GM18951 (cell line): ENCODE measurements around the gene SFTPA1.
"Not testable (repeated sequence)": the region's sequence is repeated elsewhere in the genome, so short reads cannot be mapped to it uniquely, and the experiment has no call there.

Source experiments
- POLR2A ChIP-seq: IDR thresholded peaks from 4 replicates; pipeline ENCODE4 v1.6.1; 2011; ENCODE audit warnings: mild to moderate bottlenecking; ENCODE audit not compliant: insufficient read length, insufficient read depth; ENCODE audit errors: extremely low read depth
- in situ Hi-C: fragments of 300-500 bp; cut with MboI; formaldehyde crosslinking; loops from one replicate; pipeline ENCODE4 v1.12.0; 2022; ENCODE audit warnings: low sequenced_read_pairs, mixed read lengths, inconsistent platforms; ENCODE audit not compliant: unreplicated experiment

Gene SFTPA1

DNA sequence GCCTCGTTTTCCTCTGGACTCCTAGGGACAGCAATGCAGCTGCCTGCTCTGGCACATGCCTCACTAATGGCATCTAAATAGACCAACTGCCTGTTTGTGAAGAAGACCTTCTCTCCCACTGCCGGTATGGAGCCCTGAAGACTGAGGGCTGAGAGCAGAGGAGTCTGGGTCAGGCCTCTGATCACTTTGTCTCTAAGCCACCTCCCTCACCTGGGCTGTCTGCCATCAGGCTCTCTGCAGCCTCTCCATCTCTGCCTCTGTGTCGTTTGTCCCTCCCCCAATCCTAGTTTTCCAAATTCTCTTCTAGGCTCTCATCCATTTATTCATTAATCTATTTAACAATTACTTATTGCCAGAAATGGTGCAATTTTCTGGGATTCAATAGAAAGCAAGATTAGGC is 15.2 kb upstream of the SFTPA1 start:
- in situ Hi-C loops, result no loop called here
- no peak for TF ChIP-seq POLR2A

DNA sequence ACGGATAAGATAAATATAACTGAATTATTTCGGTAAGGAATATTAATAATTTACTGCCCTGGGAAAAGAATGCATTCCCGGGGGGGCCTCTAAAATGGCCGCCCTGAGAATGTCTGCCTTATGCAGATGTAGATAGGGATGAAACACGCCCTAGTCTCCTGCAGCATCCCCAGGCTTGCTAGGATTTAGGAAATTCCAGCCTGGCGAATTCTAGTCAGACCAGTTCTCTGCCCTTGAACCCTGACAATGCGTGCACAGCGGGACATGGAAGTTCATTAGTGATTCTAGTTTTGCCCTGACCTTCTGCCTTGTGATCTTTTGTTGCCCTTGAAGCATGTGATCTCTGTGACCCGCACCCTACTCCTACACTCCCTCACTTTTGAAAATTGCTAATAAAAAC is 11.1 kb upstream of the SFTPA1 start:
- in situ Hi-C loops, result not testable (repeated sequence)

DNA sequence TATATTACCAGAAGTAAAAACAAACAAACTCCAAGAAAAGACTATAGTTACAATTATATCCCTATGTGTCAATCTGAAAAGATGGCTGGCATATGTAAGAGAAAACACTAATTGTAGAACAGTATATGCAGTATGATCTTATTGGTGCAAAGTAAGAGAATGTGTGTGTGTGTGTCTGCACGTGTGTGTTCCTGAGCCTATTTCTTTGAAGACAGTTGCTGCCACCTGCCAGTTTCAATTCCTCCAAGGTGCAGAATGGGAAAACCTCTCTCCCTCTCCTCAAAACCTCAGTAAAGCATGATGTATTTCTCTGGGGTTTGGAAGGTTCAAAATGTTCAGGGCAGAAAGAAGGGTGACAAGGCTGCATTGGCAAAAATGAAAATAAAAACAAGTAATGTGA is 8.8 kb upstream of the SFTPA1 start:
- in situ Hi-C loops, result no loop called here

DNA sequence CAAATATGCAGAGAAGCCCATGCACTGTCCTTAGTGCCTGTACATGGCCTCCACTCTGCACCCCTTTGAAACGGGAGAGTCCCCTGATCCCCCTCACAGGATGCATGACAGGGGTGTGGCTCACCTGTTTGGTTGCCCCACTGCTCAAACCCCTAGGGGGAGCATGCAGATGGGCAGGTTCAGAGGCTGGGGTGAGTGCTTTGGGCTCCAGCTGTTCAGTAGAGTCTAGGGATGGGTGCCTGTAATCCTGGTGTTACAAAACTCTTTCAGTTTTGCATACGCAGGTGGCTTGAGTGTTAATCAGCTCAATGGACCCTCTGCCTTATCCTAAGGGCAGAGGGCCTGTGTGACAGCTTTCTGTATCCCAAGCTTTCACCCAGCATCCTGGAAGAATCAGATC is 7.8 kb upstream of the SFTPA1 start:
- in situ Hi-C loops, result no loop called here
- no peak for TF ChIP-seq POLR2A

More for the DNA sequence above, 8.8 kb upstream of the SFTPA1 start:
- TF ChIP-seq POLR2A, result no peak

DNA sequence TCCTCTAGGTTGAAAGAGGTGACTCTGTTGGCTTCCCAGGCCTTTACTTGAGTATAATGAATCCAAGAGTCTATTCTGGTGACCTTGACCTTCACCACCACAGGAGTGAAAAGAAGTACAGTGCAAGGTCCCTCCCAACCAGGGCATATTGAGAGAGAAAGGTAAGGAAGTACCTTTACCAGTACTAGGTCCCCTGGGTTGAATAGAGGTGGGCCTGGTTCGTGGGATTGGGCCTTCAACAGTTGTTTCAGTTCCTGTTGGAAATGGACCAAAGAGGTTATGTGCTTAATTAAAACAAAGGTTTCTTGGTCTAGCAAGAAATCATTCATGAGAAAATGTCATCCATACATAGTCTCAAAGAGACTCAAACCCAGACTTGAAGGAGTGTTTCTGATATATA is 6.4 kb upstream of the SFTPA1 start:
- in situ Hi-C loops, result no loop called here
- TF ChIP-seq POLR2A, result no peak

DNA sequence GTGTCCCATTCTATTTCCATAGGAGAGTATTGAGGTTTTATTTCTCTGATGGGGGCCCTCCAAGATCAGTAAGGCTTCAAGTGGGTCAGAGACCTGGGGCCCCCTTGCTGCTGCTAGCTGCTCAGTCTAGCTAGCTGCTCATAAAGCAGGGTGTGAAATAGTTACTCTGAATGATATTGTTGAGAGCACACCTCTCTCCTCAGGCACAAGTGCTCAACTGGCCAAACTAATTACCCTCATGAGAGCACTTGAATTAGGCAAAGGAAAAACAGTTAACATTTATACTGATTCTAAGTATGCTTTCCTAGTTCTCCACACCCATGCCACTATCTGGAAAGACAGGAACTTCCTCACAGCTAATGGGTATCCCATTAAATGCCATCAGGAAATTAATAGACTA is 5.4 kb upstream of the SFTPA1 start:
- TF ChIP-seq POLR2A, result no peak
- in situ Hi-C loops, result no loop called here

DNA sequence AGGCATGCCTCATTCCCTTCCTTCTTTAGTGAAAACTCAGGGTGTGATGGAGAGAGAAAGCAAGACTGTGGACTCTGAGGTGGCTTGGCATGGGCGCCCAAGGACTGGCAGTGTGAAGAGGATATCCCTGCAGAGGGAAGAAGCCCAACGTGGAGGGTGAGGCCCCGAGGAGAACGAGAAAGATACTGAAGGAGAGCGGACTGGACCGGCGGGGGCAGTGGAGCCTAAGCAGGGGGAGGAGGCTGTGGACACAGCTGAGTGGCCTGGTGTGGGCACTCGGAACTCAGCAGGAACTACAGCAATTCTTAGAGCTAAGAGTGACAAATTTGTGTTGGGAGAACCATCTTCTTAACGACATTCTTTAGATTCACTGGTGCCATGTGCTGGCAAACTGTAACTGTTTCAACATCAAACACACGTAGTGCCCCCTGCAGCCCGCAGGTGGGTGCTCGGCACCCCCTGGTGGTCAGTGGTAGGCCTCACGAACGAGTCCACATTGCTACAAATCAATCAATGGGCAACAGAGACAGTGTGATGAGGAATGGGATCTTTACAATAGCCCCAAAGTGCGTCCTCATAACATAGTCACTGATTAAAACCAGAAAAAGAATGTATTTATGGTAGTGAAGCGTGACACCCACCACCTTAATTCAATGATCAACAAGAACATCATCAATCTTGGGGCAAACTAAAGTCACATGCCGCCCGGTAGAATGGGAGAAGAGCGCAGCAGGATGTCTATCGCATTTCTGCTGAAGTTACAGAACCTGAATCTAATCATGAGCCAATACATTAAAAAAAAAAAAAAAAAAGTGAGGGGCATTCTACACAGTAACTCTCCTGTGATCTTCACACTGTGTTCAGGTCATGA is 2.0 kb upstream of the SFTPA1 start:
- in situ Hi-C loops, result no loop called here
- TF ChIP-seq POLR2A, result no peak

DNA sequence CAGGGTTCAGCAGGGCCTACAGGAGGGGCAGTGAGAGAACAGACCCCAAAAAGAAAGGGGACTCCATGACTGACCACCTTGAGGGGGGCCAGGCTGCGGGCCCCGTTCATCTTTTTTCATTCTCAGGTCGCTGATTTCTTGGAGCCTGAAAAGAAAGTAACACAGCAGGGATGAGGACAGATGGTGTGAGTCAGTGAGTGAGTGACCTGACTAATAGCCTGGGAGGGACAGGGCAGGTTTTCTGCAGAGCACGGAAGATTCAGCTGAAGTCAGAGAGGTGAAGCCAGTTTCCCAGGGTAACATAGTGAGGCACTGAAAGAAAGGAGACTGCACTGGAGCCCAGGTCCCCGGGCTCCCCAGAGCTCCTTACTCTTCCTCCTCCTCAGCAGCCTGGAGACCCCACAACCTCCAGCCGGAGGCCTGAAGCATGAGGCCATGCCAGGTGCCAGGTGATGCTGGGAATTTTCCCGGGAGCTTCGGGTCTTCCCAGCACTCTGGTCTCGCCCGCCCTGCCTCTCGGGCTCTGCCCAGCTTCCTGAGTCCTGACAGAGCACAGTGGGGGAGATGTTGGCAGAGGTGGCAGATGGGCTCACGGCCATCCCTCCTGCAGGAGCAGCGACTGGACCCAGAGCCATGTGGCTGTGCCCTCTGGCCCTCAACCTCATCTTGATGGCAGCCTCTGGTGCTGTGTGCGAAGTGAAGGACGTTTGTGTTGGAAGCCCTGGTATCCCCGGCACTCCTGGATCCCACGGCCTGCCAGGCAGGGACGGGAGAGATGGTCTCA is 646 bp downstream of the SFTPA1 start:
- in situ Hi-C loops, result not testable (repeated sequence)

DNA sequence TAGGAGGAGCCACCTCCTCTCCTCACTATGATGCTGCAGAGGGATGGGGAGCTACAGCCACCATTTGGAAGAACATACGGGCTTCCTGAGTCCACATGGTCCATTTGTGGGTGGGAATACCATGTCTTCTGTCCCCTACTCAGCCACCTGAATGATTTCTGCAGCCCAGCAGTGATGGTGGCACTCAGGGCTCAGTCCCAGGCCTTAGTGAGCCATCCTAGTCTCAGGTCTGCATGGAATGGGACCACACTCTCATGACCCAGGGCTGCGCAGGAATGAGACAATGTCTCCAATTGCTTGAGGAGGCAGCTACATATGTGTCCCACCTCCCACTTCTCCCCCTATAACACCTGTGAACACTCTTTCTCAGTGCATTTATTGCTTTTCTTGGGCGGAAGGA is 4.8 kb downstream of the SFTPA1 start:
- in situ Hi-C loops, result no loop called here
- no peak for TF ChIP-seq POLR2A

DNA sequence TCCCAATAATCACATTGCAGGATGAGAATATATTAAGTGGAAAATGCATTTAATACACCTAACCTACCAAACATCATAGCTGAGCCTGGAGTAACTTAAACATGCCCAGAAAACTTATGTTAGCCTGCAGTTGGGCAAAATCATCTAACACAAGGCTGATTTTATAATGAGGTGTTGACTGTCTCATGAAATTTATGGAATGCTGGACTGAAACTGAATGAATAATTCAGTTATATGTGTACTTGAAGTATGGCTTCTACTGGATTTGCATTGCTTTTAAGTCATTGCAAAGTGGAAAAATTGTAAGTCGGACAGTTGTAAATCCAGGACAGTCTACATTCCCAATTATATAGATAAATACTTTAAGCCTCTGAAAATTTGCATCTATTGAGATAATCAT is 5.4 kb downstream of the SFTPA1 start:
- in situ Hi-C loops, result no loop called here
- TF ChIP-seq POLR2A, result no peak

DNA sequence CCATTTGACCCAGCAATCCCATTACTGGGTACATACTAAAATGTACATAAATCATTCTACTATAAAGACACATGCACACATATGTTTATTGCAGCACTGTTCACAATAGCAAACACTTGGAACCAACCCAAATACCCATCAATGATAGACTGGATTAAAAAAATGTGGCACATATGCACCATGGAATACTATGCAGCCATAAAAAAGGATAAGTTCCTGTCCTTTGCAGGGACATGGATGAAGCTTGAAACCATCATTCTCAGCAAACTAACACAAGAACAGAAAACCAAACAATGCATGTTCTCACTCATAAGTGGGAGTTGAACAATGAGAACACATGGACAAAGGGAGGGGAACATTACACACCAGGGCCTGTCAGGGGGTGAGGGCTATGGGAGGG is 12.9 kb downstream of the SFTPA1 start:
- in situ Hi-C loops, result not testable (repeated sequence)

DNA sequence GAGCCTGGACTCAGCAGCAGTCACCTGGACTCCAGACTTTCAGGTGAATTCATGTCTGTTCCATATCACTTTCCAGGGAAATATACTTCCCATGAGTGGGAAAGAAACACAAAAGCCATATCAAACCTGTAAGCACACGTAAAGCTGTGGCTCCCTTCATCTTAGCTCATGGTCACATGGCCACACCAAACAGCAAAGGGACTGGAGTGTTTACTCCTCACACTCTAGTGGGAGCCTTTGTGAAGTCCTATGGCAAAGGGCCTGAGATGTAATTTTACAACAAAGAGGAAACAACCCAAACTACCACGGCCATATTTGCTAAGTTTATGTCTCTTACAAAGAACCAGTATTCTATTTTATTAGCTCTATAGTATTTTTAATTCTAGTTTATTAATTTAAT is 16.3 kb downstream of the SFTPA1 start:
- TF ChIP-seq POLR2A, result no peak
- in situ Hi-C loops, result no loop called here

DNA sequence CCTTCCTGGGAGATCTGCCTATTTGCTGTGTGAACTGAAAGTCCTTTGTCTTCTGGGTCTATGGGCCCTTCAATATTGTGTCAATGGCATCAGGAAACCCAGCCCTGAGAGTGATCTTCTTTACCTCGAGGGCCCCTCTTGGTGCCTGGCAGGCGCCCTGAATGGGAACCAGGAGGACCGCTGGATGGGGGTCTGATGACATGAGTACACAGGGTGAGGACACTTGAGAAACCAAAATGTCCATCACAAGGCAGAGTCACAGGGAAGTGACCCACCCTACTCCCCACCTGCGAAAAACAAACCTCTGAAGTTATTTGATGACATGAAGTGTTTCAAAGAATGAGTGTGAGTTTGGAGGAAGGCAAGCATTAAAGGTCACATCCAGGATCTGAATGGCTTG is 17.3 kb downstream of the SFTPA1 start:
- no peak for TF ChIP-seq POLR2A
- in situ Hi-C loops, result no loop called here
